PFSK-1 (cell line): Measurements from ENCODE around the gene PPP2R1B.

Experiments used
- FOXP2 ChIP-seq: optimal IDR thresholded peaks from 2 replicates; pipeline ENCODE3; 2011; ENCODE audit warnings: borderline replicate concordance, control low read depth, inconsistent platforms; ENCODE audit not compliant: insufficient read depth; ENCODE audit errors: extremely low read length, extremely low read depth
- POLR2AphosphoS5 ChIP-seq: IDR thresholded peaks from 2 replicates; pipeline ENCODE4 v1.6.1; 2012; ENCODE audit warnings: low read depth, mild to moderate bottlenecking, control low read depth, low read length, moderate library complexity
- REST ChIP-seq, 2 experiments: IDR thresholded peaks; 2 replicates each; pipeline versions ENCODE4 v1.6.1 to v1.8.0; 2011 to 2012; ENCODE audit warnings: low read depth in 2 of 2, low read length in 2 of 2, control low read depth in 1 of 2, inconsistent platforms in 1 of 2, mild to moderate bottlenecking in 1 of 2, moderate library complexity in 1 of 2; ENCODE audit not compliant: insufficient read depth in 1 of 2
- TAF1 ChIP-seq: IDR thresholded peaks from 2 replicates; pipeline ENCODE4 v1.6.1; 2012; ENCODE audit warnings: low read length, control low read depth, borderline replicate concordance; ENCODE audit not compliant: insufficient read depth

- TF ChIP-seq POLR2AphosphoS5, result no peak
- no peak for TF ChIP-seq REST (IDR thresholded peaks at IDR 0.05; ENCODE audit: insufficient read depth in 1 of 2, low read depth in 2 of 2, low read length in 2 of 2)
- no peak for TF ChIP-seq TAF1
- no peak for TF ChIP-seq FOXP2
Measured at GRCh38 chr11:111723595-111723994, 42.6 kb downstream of the PPP2R1B start.
